CD14-positive monocyte (primary cell): Measurements from ENCODE around the gene ABO. TPM values are rescaled to one million over a fixed set of nuclear protein-coding genes. Genes with fewer than 3 reads are reported as not detected.

ENCODE experiments used
- DNase-seq, 3 donors: peaks; one replicate each; pipeline ENCODE4 v3.0.0-alpha.2; 2011 to 2022
- H2AFZ ChIP-seq: 2 replicates; pipeline ENCODE4 v1.6.0; 2012; ENCODE audit warnings: mild to moderate bottlenecking, low read depth, low read length, inconsistent platforms; ENCODE audit not compliant: insufficient read depth, poor library complexity, severe bottlenecking
- H3K27ac ChIP-seq, 2 donors: 1 replicate in 1 of 2; 2 replicates in 1 of 2; pipeline ENCODE4 v1.5.1; 2012 to 2013; ENCODE audit warnings: low read length in 2 of 2, control low read depth in 1 of 2, inconsistent platforms in 1 of 2, low read depth in 1 of 2, mild to moderate bottlenecking in 1 of 2
- H3K27me3 ChIP-seq, 2 donors: one replicate each; pipeline versions ENCODE4 v1.6.0 to v1.6.1; 2011 to 2013; ENCODE audit warnings: low read length in 2 of 2; ENCODE audit not compliant: control insufficient read depth in 2 of 2, insufficient read depth in 2 of 2
- H3K36me3 ChIP-seq, 2 donors: replicated peaks in 1 of 2; 1 replicate in 1 of 2; 2 replicates in 1 of 2; pipeline versions ENCODE4 v1.5.1 to v1.6.1; 2012 to 2013; ENCODE audit warnings: low read length in 2 of 2, control low read depth in 1 of 2, inconsistent platforms in 1 of 2, mild to moderate bottlenecking in 1 of 2; ENCODE audit not compliant: insufficient read depth in 2 of 2, control insufficient read depth in 1 of 2
- H3K4me1 ChIP-seq, 2 donors: 1 replicate in 1 of 2; 2 replicates in 1 of 2; pipeline versions ENCODE4 v1.5.1 to v1.6.1; 2012 to 2013; ENCODE audit warnings: low read length in 2 of 2, control low read depth in 1 of 2, inconsistent platforms in 1 of 2, mild to moderate bottlenecking in 1 of 2, moderate library complexity in 1 of 2; ENCODE audit not compliant: insufficient read depth in 2 of 2, control insufficient read depth in 1 of 2
- H3K4me2 ChIP-seq: replicated peaks from 2 replicates; pipeline ENCODE3; 2012; ENCODE audit warnings: low read length, moderate library complexity, mild to moderate bottlenecking; ENCODE audit not compliant: poor library complexity, severe bottlenecking; ENCODE audit errors: extremely low read depth
- H3K4me3 ChIP-seq, 3 experiments: fragments of 200-600 bp in 1 of 3; sonication (generic) in 1 of 3; replicated peaks in 1 of 3; 1 replicate in 2 of 3; 2 replicates in 1 of 3; pipeline ENCODE4 v1.5.1; 2011 to 2013; ENCODE audit warnings: low read length in 3 of 3, mild to moderate bottlenecking in 3 of 3, control low read depth in 2 of 3, low read depth in 2 of 3, inconsistent platforms in 1 of 3, moderate library complexity in 1 of 3
- H3K79me2 ChIP-seq: 2 replicates; pipeline ENCODE4 v1.6.0; 2012; ENCODE audit warnings: mild to moderate bottlenecking, control low read depth, inconsistent platforms, low read length, moderate library complexity; ENCODE audit not compliant: insufficient read depth
- H3K9ac ChIP-seq: 2 replicates; pipeline ENCODE4 v1.6.0; 2017; ENCODE audit warnings: low read length, mild to moderate bottlenecking; ENCODE audit not compliant: insufficient read depth, poor library complexity, severe bottlenecking
- H3K9me3 ChIP-seq, 2 donors: replicated peaks in 1 of 2; 1 replicate in 1 of 2; 2 replicates in 1 of 2; pipeline versions ENCODE4 v1.5.1 to v1.6.1; 2012 to 2013; ENCODE audit warnings: low read length in 2 of 2, control low read depth in 1 of 2; ENCODE audit not compliant: control insufficient read depth in 1 of 2, insufficient read depth in 1 of 2
- H4K20me1 ChIP-seq: 2 replicates; pipeline ENCODE4 v1.6.0; 2012; ENCODE audit warnings: mild to moderate bottlenecking, low read length, control low read depth, moderate library complexity; ENCODE audit not compliant: insufficient read depth
- H3K27ac Mint-ChIP-seq, 7 donors: one replicate each; pipeline ENCODE4 v1.8.0; 2020; ENCODE audit warnings: mild to moderate bottlenecking in 7 of 7, mixed read lengths in 7 of 7, moderate library complexity in 6 of 7, inconsistent platforms in 2 of 7
- H3K27me3 Mint-ChIP-seq, 3 donors: one replicate each; pipeline ENCODE4 v1.8.0; 2021 to 2022; ENCODE audit warnings: low read depth in 3 of 3, mild to moderate bottlenecking in 3 of 3, mixed read lengths in 3 of 3, moderate library complexity in 3 of 3, inconsistent platforms in 1 of 3
- H3K36me3 Mint-ChIP-seq, 2 donors: one replicate each; pipeline ENCODE4 v1.8.0; 2020; ENCODE audit warnings: mixed read lengths in 2 of 2, inconsistent platforms in 1 of 2, mild to moderate bottlenecking in 1 of 2
- H3K4me1 Mint-ChIP-seq: one replicate; pipeline ENCODE4 v1.8.0; 2020; ENCODE audit warnings: mild to moderate bottlenecking, mixed read lengths
- H3K4me3 Mint-ChIP-seq, 2 donors: one replicate each; pipeline ENCODE4 v1.8.0; 2020; ENCODE audit warnings: mild to moderate bottlenecking in 2 of 2, mixed read lengths in 2 of 2, moderate library complexity in 1 of 2
- H3K9me3 Mint-ChIP-seq, 7 donors: one replicate each; pipeline ENCODE4 v1.8.0; 2020 to 2022; ENCODE audit warnings: mixed read lengths in 7 of 7, mild to moderate bottlenecking in 6 of 7, moderate library complexity in 6 of 7, inconsistent platforms in 2 of 7
- CTCF ChIP-seq: fragments of 200-600 bp; IDR thresholded peaks from one replicate; pipeline ENCODE4 v1.8.0; 2022; ENCODE audit warnings: antibody characterized with exemption, mild to moderate bottlenecking
- WGBS: methylation state at CpG from one replicate; pipeline ENCODE4 v1.1.5; 2013; ENCODE audit warnings: missing lambda C conversion rate; ENCODE audit not compliant: insufficient coverage; 5-methylcytosine and 5-hydroxymethylcytosine counted together
- intact Hi-C, 2 donors: fragments of 100-400 bp; cut with micrococcal nuclease; formaldehyde crosslinking; loops; one replicate each; pipeline versions ENCODE4 v1.15.0 to v1.15.1; 2023
- polyA plus RNA-seq, 3 donors: library from polyadenylated mRNA; depleted of rRNA in 1 of 3; unstranded in 2 of 3; stranded (reverse) in 1 of 3; fragments of 300-500 nt in 2 of 3; fragments of >200 nt in 1 of 3; fragmentation: Illumina TruSeq in 2 of 3; gene quantifications; 1 replicate in 2 of 3; 2 replicates in 1 of 3; pipeline ENCODE4 v1.2.3, GENCODE V29; 2012 to 2021

ABO gene
- polyA plus RNA-seq, 3 donors = 0.50 to 2.1 TPM; not detected in 1

- no peaks in the 10 kb centered on the region for H3K9me3 ChIP-seq
- no peak overlapping the region for H2AFZ ChIP-seq
- H3K79me2 ChIP-seq = no peaks in the 10 kb centered on the region
- no peak overlapping the region for H3K4me2 ChIP-seq
- Mint-ChIP-seq H3K9me3 (peaks cover 0 to 2% (median 0%) of the 10 kb centered on the region in 7 donors), H3K4me1 (peaks cover 20% of the 10 kb centered on the region), H3K36me3 (no peaks in the 10 kb centered on the region), H3K27me3 (peaks cover 6 to 8% (median 7%) of the 10 kb centered on the region in 3 donors), H3K27ac (no peak overlapping the region), H3K4me3 (no peak overlapping the region)
- TF ChIP-seq CTCF = no peak
- H4K20me1 ChIP-seq = no peaks in the 10 kb centered on the region
- H3K9ac ChIP-seq = no peak overlapping the region
- intact Hi-C loops = no loop called here
- no peaks in the 10 kb centered on the region for H3K4me1 ChIP-seq
- H3K27me3 ChIP-seq = no peaks in the 10 kb centered on the region
- H3K4me3 ChIP-seq = no peak overlapping the region
- H3K36me3 ChIP-seq = no peaks in the 10 kb centered on the region
- WGBS = 75% methylated on average over 4 of the region's 9 CpGs
- H3K27ac ChIP-seq = no peak overlapping the region
- no peak for DNase-seq
Measured at GRCh38 chr9:133268335-133269056, 6.5 kb downstream of the ABO start.

GRCh38 chr9:133264235-133264764 is 10.7 kb downstream of the ABO start:
- intact Hi-C loops = no loop called here
- Histone ChIP-seq H3K27me3 (no peaks in the 10 kb centered on the region), H3K27ac (no peak overlapping the region), H3K9me3 (no peaks in the 10 kb centered on the region), H3K79me2 (no peaks in the 10 kb centered on the region), H3K36me3 (no peaks in the 10 kb centered on the region), H3K9ac (no peak overlapping the region), H4K20me1 (no peaks in the 10 kb centered on the region), H3K4me3 (no peak overlapping the region), H3K4me1 (no peaks in the 10 kb centered on the region), H2AFZ (no peak overlapping the region), H3K4me2 (no peak overlapping the region)
- Mint-ChIP-seq H3K4me3 (no peak overlapping the region), H3K4me1 (no peaks in the 10 kb centered on the region), H3K36me3 (no peaks in the 10 kb centered on the region), H3K9me3 (peaks cover 0 to 2% (median 0%) of the 10 kb centered on the region in 7 donors), H3K27ac (no peak overlapping the region), H3K27me3 (peaks cover 0 to 6% (median 4%) of the 10 kb centered on the region in 3 donors)
- 98% methylated on average over 4 of the region's 8 CpGs for WGBS
- no peak for DNase-seq
- TF ChIP-seq CTCF = no peak
